ENCODE measurements around the gene SEC61B. TPM values are rescaled to one million over a fixed set of nuclear protein-coding genes. Genes with fewer than 3 reads are reported as not detected.

The SEC61B gene
- polyA plus RNA-seq, 3 donors = 139 to 160 (median 151) TPM

DNA sequence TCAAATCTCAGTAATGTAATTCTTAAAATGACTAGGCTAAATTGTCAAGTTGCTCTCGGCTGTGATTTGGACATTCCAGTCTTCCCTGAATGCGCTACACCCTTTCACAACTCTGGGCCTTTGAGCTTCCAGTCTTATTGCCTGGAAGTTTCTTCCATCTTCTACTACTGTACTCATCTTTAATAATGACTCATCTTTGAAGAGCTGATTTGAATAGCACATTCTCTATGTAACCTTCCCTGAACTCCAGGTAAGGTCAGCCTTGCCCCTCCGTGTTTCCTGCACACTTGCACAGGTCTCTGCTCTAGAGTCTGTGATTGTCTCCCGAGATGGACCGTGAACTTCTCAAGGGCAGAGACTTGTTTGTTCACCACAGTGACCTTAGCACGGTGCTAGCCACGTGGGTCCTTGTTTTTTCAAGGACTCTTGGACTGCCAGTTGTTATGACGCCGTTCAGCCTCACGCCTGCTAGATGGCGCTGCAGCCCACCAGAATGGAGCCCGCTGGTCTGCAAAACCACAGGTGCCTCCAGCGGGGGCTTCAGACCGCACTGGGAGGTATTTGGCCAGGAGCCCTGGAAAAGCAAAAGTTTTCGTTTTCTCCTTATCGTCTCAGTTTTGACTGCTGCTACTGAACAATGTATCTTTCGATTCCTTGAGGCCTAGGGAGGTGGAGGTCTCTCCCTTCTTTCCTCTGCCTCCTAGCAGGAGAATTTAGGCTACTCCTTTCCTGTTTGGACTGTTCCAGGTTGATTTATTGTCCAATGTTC, 44.4 kb downstream of the SEC61B start:
- peak; percentile 41 to 43 (median 43) for DNase-seq (ENCODE audit: low read depth in 3 of 3, low spot score in 2 of 3)

DNA sequence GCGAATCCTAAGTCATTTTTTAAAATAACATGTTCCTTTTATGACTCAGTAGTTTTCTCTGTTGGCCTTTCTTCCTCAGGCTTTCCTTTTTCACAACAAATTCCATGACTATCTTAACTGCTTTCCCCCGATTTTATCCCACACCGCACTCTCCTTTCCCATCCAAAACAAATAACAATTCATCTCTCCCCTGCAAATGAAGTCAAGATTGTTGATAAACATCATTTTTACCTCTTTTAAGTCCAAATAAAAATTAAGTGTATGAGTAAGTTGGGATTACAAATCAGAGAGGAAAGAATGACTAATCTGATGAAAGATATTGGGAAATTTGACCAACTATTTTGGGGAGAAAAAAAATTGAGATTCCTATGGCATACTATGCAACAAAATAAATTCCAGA, 47.3 kb downstream of the SEC61B start:
- DNase-seq (ENCODE audit: low read depth in 3 of 3, low spot score in 2 of 3) = no peak

GRCh38 chr9:99270491-99270890, 48.4 kb downstream of the SEC61B start:
- DNase-seq (ENCODE audit: low read depth in 3 of 3, low spot score in 2 of 3) = no peak

GRCh38 chr9:99272836-99273235, 50.8 kb downstream of the SEC61B start:
- DNase-seq (ENCODE audit: low read depth in 3 of 3, low spot score in 2 of 3) = no peak

DNA sequence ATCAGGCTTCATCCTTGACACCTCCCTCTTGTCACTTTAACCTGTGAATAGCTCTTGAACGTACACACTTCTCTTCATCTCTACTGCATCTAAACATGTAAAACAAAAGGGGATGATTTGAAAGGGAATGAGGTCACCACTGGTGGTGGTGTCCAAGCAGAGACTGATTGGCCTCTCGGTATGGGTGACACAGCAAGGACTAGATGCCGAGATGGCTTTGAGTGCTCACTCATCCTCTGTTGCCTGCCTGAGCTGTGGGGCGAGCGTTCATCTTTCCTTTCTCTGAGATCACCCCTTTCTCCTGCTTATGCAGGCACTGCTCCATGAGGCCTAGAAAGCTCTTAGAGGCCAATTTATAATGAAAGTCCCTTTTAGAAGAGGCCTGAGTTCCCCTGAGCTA, 51.9 kb downstream of the SEC61B start:
- no peak for DNase-seq (ENCODE audit: low read depth in 3 of 3, low spot score in 2 of 3)

DNA sequence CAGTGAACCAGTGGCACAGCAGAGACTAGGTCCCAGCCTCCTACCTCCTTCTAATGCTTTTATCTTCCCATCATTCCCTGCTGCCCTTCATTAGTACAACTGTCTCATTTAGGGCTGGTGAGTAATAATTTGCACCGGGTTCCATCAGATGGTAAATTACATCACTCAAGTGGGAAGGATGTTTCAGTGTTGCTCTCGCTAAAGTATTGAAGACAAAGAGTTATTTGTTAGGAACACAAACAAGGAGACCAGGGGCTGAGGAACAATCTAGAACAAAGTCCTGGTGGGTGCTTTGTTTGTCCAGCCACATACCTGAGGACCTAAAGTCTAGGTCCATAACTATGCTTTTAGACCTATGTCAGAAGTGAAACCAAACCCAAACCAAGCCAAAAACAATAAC, 52.4 kb downstream of the SEC61B start:
- DNase-seq (ENCODE audit: low read depth in 3 of 3, low spot score in 2 of 3) = no peak

Other genes starting within 250 kb of the SEC61B start
- 10 to 100 TPM; 51.1 to 52.3 (median 52.2) TPM for gene TGFBR1, start 117.2 kb upstream of the SEC61B start, polyA plus RNA-seq (ENCODE audit: insufficient read length in 3 of 3)
- 10 to 100 TPM; 49.2 to 52.1 (median 50.5) TPM for gene ALG2, start 340 bp upstream of the SEC61B start, polyA plus RNA-seq (ENCODE audit: insufficient read length in 3 of 3)